DOHH2 (cell line): ENCODE measurements around the gene MYO1A.

Experiments used
- EZH2phosphoT487 ChIP-seq: fragments of 200-600 bp; sonication (generic); IDR thresholded peaks from 2 replicates; pipeline ENCODE4 v1.6.1; 2017; ENCODE audit warnings: borderline replicate concordance, mild to moderate bottlenecking, antibody characterized with exemption, low read length, moderate library complexity, mixed read lengths
- TF ChIP-seq, protein P1 (sequence below): fragments of 200-600 bp; sonication (generic); IDR thresholded peaks from one replicate; pipeline ENCODE4 v1.5.1; 2014; ENCODE audit warnings: antibody characterized with exemption, mild to moderate bottlenecking, low read depth, low read length; ENCODE audit not compliant: poor library complexity, severe bottlenecking

DNA sequence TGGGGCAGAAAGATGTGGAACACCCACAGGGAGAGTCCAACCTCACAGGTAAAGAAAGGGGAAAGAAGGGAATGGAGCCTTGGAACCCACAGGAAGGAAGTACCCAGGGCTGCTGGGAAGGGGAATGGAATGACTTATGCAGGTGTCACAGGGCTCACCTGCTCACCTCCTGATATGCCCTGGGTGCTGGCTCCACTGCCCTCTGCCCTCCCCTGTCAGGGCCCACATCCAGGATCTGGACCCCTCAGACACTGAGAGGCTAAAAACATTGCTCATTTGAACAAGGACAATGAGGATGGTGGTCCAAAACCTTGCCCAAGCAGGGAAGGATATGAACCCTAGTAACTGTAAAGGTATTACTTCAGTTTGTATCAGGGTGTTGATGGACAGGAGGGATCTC is 62.9 kb downstream of the MYO1A start:
- TF ChIP-seq, protein P1, sequence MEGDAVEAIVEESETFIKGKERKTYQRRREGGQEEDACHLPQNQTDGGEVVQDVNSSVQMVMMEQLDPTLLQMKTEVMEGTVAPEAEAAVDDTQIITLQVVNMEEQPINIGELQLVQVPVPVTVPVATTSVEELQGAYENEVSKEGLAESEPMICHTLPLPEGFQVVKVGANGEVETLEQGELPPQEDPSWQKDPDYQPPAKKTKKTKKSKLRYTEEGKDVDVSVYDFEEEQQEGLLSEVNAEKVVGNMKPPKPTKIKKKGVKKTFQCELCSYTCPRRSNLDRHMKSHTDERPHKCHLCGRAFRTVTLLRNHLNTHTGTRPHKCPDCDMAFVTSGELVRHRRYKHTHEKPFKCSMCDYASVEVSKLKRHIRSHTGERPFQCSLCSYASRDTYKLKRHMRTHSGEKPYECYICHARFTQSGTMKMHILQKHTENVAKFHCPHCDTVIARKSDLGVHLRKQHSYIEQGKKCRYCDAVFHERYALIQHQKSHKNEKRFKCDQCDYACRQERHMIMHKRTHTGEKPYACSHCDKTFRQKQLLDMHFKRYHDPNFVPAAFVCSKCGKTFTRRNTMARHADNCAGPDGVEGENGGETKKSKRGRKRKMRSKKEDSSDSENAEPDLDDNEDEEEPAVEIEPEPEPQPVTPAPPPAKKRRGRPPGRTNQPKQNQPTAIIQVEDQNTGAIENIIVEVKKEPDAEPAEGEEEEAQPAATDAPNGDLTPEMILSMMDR = no peak
- TF ChIP-seq EZH2phosphoT487 = no peak
